ENCODE results near the gene ARID1B. TPM values are rescaled to one million over a fixed set of nuclear protein-coding genes. Genes with fewer than 3 reads are reported as not detected.

The ARID1B gene
- total and polyA plus RNA-seq, 10 of the 15 experiments (the other 5 are each of a cell fraction or from before 2014, with no cell fraction given) = 24.7 to 133 (median 54.6) TPM

- Histone ChIP-seq H3K9me3 (replicated peaks; ENCODE audit: control insufficient read depth, insufficient read depth, low read length) (no peaks in the 10 kb centered on the region), H4K20me1 (ENCODE audit: control insufficient read depth, insufficient read depth) (peaks cover 15% of the 10 kb centered on the region), H3K4me3 (no peak overlapping the region), H3K36me3 (ENCODE audit: control insufficient read depth in 2 of 2, insufficient read depth in 2 of 2, low read length in 1 of 2) (peaks cover 4 to 5% of the 10 kb centered on the region in 2 experiments), H3K27me3 (replicated peaks in 1 of 2; ENCODE audit: control insufficient read depth in 2 of 2, insufficient read depth in 2 of 2, low read length in 1 of 2) (no peaks in the 10 kb centered on the region), H2AFZ (ENCODE audit: control insufficient read depth, low read depth, low read length) (no peak overlapping the region), H3K27ac (ENCODE audit: control insufficient read depth, insufficient read depth) (no peak overlapping the region), H3K79me2 (ENCODE audit: control insufficient read depth, insufficient read depth, low read length) (peaks cover 91% of the 10 kb centered on the region), H3K4me1 (ENCODE audit: control insufficient read depth, insufficient read depth, low read length) (peaks cover under 1% of the 10 kb centered on the region; the same call in 1 of the 2 replicates), H3K9ac (ENCODE audit: control insufficient read depth, insufficient read depth, low read length) (no peak overlapping the region), H3K4me2 (ENCODE audit: control insufficient read depth, insufficient read depth) (no peak overlapping the region)
- intact Hi-C loops (cut with micrococcal nuclease; ENCODE audit: unreplicated experiment) (loop anchor here (10.0 kb wide), 1 partner anchor 312 kb away; no protein-coding TSS in a partner anchor), in situ Hi-C loops (cut with MboI) (no loop called here)
- RAD21 ChIA-PET (ENCODE audit: unreplicated experiment) = no interaction called here
- no peak for DNase-seq (ENCODE audit: low read depth, low spot score)
- CTCF ChIA-PET = interaction anchor here (1.1 to 1.3 kb wide), 3 partner anchors 34 to 146 kb away, joined by 3 to 4 read pairs (median 4); no protein-coding TSS in a partner anchor
- FAIRE-seq = no peak
- WGBS (ENCODE audit: insufficient coverage, insufficient replicate concordance, low lambda C conversion rate, missing lambda C conversion rate) = 97% methylated on average over 11 of the region's 11 CpGs
- SMC1A ChIA-PET (ENCODE audit: uncharacterized antibody, unreplicated experiment) = no interaction called here
- BruUV-seq (replicated peaks) = no TSS peak
- POLR2A ChIA-PET = no interaction called here
- ATAC-seq = peak; percentile 34; the same call in 1 of the 3 replicates
- TF ChIP-seq PAX8 (IDR thresholded peaks at IDR 0.05) (no peak), SMC3 (IDR thresholded peaks at IDR 0.05; ENCODE audit: borderline replicate concordance, low read length) (peak; percentile 9; the same call in 1 of the 2 replicates), STAT1 (conservative IDR thresholded peaks at IDR 0.05) (no peak), E2F8 (IDR thresholded peaks at IDR 0.05; ENCODE audit: low read depth, partially characterized antibody) (no peak), LARP7 (IDR thresholded peaks at IDR 0.05) (no peak), NR2C1 (IDR thresholded peaks at IDR 0.05) (no peak), POLR2A (IDR thresholded peaks at IDR 0.05; ENCODE audit: low read depth, low read length) (0 out of 2 replicates have a peak, but pooled peaks have one; percentile 28), CTCF (IDR thresholded peaks at IDR 0.05 in 2 of 3, conservative IDR thresholded peaks at IDR 0.05 in 1 of 3; ENCODE audit: control insufficient read depth in 2 of 3, extremely low read depth in 1 of 3, insufficient read depth in 1 of 3, low read depth in 3 of 3, low read length in 3 of 3) (peak in 2 of 3 experiments; percentile 16 to 18; a peak in 2 of 6 replicates), NR2C2 (IDR thresholded peaks at IDR 0.05; ENCODE audit: borderline replicate concordance, control insufficient read depth, insufficient read length, low read depth) (no peak), RAD21 (IDR thresholded peaks at IDR 0.05; ENCODE audit: insufficient read depth, low read depth, low read length) (0 out of 2 replicates have a peak, but pooled peaks have one; percentile 12), REST (IDR thresholded peaks at IDR 0.05; ENCODE audit: low read depth, low read length) (no peak), MEF2A (IDR thresholded peaks at IDR 0.05; ENCODE audit: insufficient read depth, low read depth, low read length) (no peak)
These were observed 99.1 kb downstream of the ARID1B start for GRCh38 chr6:156876302-156876701.

Data from GM12878 (cell line).